Mononuclear cell (primary cell): ENCODE results near the gene APBB1IP. TPM values are rescaled to one million over a fixed set of nuclear protein-coding genes. Genes with fewer than 3 reads are reported as not detected.
A peak's percentile ranks its signal among the peaks of the same experiment; 100 is the strongest.

ENCODE experiments used
- H3K27me3 ChIP-seq: 2 replicates; pipeline ENCODE4 v1.6.0; 2011; ENCODE audit warnings: low read length, control low read depth; ENCODE audit not compliant: insufficient read depth
- H3K4me1 ChIP-seq: 2 replicates; pipeline ENCODE4 v1.5.1; 2011; ENCODE audit warnings: mild to moderate bottlenecking, low read length, control low read depth; ENCODE audit not compliant: insufficient read depth
- H3K4me3 ChIP-seq: 2 replicates; pipeline ENCODE4 v1.5.1; 2011; ENCODE audit warnings: mild to moderate bottlenecking, low read length, moderate library complexity
- H3K9me3 ChIP-seq: 2 replicates; pipeline ENCODE4 v1.5.1; 2011; ENCODE audit warnings: low read depth, mild to moderate bottlenecking, control low read depth, low read length
- total RNA-seq: library from RNA; depleted of rRNA; stranded (reverse); fragments of >200 nt; gene quantifications from one replicate; pipeline ENCODE4 v1.2.3, GENCODE V29; 2012

Gene APBB1IP
- total RNA-seq, 1 donor = 38.0 TPM

DNA sequence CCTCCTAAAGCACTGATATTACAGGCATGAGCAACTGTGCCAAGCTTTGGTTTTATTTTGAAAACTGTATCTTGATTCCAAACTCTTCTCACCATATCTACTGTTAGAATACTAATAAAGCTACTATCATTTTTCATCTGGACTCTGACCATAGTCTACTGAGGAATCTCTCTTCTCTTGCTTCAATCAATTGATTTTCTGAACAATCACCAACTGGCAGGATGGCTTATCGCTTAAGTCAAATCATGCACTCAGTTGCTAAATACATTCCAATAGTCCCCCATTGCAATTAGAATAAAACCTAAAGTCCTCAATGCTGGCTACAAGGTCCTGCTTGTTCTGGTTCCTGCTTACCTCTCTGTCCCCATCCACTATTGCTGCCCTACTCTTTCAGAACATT lies 2.3 kb upstream of the APBB1IP start:
- Histone ChIP-seq H3K4me3 (no peak overlapping the region), H3K4me1 (peaks cover 65% of the 10 kb centered on the region)

DNA sequence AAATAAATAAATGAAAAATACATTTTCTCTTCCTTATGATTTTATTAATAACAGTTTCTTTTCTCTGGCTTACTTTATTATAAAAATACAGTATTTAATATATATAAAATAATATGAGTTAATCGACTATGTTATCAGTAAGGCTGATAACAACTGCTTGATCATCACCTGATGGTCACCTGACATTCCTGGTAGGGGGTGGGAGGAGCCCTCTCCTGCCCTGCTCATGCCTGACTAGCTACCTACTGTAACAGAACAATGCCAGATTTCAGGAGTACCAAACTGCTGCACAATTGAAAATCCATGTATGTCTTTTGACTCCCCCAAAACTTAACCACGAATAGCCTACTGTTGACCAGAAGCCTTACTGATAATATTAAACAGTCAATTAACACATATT lies 1.3 kb upstream of the APBB1IP start:
- no peaks in the 10 kb centered on the region for H3K27me3 ChIP-seq
- H3K4me1 ChIP-seq = peaks cover 63% of the 10 kb centered on the region
- H3K4me3 ChIP-seq = no peak overlapping the region
- H3K9me3 ChIP-seq = no peaks in the 10 kb centered on the region

More for the DNA sequence above, 2.3 kb upstream of the APBB1IP start:
- no peaks in the 10 kb centered on the region for H3K27me3 ChIP-seq
- no peaks in the 10 kb centered on the region for H3K9me3 ChIP-seq

DNA sequence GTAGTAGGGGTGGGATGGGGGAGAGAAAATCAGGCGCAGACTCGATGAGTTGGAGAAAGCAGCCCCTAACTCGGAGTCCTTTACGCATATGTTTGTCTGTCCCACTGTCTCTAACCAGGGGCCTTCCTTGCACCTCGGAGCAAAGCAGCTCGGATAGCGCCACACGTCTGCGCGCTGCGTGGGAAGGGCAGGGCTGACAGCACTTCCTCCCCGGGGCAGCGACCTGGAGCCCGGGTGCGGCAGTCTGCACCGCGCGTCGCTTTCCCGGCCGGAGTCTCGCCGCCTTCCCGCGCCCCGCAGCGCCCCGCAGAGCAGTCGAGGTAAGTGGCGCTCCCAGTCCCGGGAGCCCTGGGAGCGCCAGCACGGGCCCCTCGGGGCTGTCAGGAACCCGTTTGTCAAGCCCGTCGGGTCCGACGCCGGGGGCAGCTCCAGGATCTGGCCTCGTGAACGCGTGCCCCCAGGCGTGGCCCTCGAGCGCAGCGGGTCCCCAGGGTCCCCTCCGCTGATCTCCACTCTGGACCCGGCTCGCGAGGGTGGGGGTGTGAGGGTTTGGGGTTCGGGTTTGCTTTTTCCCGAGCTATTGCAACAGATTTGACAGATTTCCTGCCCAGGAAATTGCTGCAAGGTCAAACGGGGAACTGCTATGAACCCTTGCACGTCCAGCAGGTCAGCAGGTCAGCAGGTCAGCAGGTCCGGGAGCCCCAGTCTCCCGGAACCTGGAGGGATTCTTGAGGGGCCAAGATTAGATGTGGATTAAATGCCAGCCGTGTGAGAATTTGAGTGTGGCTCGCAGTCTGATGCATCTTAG lies 597 bp downstream of the APBB1IP start:
- H3K4me1 ChIP-seq = peaks cover 61% of the 10 kb centered on the region
- peak overlapping the region; percentile 88 for H3K4me3 ChIP-seq
- no peaks in the 10 kb centered on the region for H3K27me3 ChIP-seq
- H3K9me3 ChIP-seq = no peaks in the 10 kb centered on the region

DNA sequence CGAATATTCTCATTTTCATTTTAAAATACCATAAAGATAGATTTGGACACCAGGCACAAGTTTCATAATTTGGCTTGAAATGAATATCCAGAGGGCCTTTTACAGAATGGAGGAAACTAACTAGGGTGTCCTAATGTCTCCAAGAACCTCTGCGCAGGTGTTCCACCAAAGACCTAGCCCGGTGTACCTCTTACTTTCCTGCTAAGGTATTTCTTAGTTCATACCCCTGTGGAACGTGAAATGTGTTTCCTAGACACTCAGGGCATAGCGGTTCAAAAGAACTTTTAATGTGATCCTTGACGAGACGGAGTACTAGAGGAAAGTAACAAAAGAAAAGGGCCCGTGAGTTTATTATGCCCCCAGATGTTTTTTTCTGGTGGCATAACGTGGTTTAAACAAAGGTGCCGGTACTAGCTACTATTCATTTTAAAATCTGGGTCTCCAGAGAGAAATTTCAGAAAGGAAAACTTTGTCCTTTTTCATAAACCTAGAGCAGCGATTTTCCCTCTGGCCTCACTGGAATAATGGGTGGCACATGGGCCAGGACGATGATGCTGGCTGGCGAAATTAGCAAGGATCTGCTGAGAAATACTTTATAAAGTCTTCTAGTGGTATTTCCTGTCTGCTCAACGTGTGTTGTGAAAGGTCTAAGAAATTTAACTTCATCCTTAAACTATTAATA lies 1.4 kb downstream of the APBB1IP start:
- Histone ChIP-seq H3K27me3 (no peaks in the 10 kb centered on the region), H3K4me3 (peak overlapping the region; percentile 88), H3K4me1 (peaks cover 64% of the 10 kb centered on the region), H3K9me3 (no peaks in the 10 kb centered on the region)

DNA sequence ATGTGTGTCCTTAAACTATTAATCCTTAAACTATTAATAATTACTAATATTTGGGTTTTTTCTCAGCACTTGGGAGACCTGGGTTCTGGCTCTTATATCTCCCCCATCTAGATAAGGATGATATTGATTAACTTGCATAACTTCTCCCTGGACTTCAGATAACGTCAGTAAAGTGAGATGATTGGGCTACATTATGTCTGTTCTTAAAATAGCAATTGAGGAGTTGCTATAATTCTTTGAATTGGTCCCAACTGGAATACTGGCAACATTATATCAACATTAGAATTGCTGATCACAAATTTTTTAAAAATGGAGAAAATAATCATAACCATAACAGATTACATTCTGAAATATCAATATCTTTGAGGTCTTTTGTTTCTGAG lies 1.9 kb downstream of the APBB1IP start:
- H3K9me3 ChIP-seq = no peaks in the 10 kb centered on the region
- H3K4me1 ChIP-seq = peaks cover 63% of the 10 kb centered on the region
- peak overlapping the region; percentile 88 for H3K4me3 ChIP-seq
- no peaks in the 10 kb centered on the region for H3K27me3 ChIP-seq

DNA sequence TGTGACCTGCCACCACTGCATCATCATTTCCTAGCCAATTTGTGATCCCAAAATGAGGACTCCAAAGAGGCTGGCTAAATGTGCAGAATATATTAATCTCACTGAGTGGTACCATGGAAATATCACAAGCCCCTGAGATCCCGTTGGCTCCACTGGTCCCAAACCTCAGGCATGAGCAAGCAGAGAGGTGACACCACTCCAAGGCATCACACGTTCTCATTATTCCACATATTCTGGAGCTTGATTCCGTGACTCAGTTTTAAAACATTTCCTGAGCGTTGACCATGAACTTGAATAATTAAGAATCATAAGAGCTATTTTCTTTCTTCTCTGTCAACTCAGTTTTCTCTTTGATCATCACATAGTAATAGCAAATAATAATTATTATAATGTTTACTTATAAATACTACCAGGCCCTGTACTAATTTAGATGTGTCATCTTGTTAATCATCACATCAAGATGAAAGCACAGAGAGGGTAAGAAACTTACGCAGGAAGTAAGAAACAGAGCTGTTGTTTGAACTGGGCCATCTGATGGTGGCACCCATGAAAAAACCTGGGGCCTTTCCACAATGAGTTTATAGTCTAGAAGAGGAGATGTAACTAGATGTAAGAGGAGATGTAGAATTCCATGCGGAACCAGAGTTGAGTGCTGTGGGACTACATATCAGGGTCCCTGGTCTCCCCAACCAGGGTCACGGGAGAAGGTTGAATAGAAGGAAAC lies 3.5 kb downstream of the APBB1IP start:
- Histone ChIP-seq H3K27me3 (no peaks in the 10 kb centered on the region), H3K9me3 (no peaks in the 10 kb centered on the region), H3K4me1 (peaks cover 65% of the 10 kb centered on the region), H3K4me3 (peak overlapping the region; percentile 10)

DNA sequence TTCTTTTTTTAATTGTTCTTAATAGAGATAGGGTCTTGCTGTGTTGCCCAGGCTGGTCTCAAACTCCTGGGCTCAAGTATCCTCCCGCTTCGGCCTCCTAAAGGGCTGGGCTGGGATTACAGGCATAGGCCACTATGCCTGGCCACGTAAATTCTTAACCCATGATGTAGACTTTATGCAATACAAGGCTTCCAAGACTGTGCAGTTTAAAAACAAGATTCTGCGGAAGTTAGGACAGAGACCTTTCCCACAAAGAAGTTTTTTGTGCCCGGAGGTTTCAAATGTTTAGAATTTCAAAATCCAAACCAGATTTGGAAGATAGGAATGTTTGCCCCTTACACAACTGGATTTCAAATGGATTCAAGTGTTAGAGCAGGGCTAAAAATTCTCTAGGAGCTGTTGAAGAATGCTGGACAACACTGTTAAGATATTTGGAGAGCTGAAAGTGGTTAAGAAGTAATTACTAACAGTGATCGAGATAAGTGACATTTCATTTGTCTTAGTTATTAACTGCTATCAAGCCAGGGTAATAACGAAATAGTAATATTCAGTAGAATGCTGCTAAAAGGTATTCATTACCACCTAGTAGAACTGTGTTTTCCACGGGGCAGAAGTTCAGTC lies 7.4 kb downstream of the APBB1IP start:
- no peak overlapping the region for H3K4me3 ChIP-seq
- no peaks in the 10 kb centered on the region for H3K27me3 ChIP-seq
- peaks cover 87% of the 10 kb centered on the region for H3K4me1 ChIP-seq
- no peaks in the 10 kb centered on the region for H3K9me3 ChIP-seq

DNA sequence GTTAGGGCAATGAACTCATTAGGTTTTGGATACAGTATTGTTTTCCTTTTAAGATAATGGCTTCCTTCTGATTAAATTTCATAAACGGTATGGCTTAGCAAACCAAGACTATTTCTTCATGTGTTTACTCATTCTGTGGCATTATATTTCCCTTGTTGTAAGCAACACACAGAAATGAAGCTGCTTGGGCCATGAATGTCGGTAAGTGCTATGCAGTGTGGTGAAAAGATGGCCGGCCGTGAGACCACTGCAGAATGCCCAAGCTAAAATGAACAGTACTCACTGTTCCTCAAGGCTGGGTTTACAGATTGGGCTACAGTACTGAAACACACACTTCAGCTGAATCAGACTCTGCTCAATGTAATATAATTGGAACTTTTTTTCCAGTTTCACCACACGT lies 8.1 kb downstream of the APBB1IP start:
- no peak overlapping the region for H3K4me3 ChIP-seq

DNA sequence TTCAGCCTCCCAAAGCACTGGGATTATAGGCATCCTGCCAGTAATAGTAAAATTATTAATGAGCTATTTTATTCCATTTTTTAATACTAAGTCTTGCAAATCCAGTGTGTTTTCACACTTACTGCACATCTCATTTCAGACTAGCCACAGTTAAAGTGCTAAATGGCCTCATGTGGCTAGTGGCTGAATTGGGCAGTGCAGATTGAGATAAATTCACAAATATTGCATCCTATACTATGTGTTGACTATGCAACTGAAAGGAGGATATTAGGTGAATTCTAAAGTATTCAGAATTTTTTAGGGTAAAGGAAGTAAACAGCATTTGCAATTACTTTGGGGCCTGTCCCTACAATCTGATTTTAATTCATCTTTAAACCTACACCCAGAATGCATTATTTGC lies 10.2 kb downstream of the APBB1IP start:
- Histone ChIP-seq H3K4me1 (peaks cover 81% of the 10 kb centered on the region), H3K27me3 (no peaks in the 10 kb centered on the region), H3K4me3 (no peak overlapping the region), H3K9me3 (no peaks in the 10 kb centered on the region)

More for the DNA sequence above, 8.1 kb downstream of the APBB1IP start:
- H3K9me3 ChIP-seq = no peaks in the 10 kb centered on the region
- no peaks in the 10 kb centered on the region for H3K27me3 ChIP-seq
- peaks cover 93% of the 10 kb centered on the region for H3K4me1 ChIP-seq

DNA sequence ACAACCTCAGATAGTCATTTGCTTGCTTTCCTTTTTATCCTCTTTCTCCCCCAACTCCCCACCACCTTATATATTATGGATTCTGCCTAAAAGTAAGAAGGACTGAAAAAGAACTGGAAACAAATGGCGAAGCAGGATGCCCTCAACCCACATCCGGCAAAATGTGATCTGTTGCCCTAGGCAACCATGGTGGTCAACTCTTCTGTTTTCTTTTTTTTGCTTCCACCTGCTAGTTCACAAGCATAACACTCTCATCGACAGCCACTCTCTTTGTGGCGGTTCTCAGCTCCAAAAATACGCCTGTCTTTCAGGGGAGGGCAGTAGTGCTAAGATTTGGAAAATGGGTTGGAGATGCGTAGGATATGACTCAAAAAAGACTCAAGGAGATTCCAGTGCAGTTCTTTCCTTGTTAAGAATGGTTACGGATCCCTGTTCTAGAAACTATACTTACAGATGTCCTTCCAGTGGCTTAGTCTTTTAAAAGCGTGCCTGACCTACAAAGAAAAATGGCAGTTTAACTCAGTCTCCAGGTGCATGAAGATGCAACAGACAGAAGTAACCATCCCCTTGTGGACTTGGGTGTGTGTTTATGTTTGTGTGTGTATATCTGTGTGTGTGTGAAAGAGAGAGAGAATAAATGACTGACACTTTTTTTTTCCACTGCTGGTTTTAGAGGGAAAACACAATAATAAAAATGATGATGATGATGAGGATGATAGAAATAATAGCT lies 10.7 kb downstream of the APBB1IP start:
- H3K4me1 ChIP-seq = peaks cover 80% of the 10 kb centered on the region
- no peaks in the 10 kb centered on the region for H3K27me3 ChIP-seq
- no peak overlapping the region for H3K4me3 ChIP-seq
- no peaks in the 10 kb centered on the region for H3K9me3 ChIP-seq

DNA sequence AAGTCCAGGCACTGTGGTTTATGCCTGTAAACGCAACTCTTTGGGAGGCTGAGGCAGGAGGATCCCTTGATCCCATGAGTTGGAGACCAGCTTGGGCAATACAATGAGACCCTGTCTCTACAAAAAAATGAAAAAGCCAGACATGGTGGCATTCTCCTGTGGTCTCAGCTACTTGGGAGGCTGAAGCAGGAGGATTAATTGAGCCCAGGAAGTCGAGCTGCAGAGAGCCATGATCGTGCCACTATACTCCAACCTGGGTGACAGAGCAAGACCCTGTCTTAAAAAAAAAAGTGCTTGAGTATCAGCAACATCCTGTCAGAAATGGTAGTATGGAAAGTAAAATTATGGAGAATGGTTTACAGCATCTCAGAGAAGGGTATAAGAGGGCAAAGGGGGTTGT lies 11.6 kb downstream of the APBB1IP start:
- Histone ChIP-seq H3K4me1 (peaks cover 80% of the 10 kb centered on the region), H3K4me3 (no peak overlapping the region), H3K9me3 (no peaks in the 10 kb centered on the region), H3K27me3 (no peaks in the 10 kb centered on the region)

DNA sequence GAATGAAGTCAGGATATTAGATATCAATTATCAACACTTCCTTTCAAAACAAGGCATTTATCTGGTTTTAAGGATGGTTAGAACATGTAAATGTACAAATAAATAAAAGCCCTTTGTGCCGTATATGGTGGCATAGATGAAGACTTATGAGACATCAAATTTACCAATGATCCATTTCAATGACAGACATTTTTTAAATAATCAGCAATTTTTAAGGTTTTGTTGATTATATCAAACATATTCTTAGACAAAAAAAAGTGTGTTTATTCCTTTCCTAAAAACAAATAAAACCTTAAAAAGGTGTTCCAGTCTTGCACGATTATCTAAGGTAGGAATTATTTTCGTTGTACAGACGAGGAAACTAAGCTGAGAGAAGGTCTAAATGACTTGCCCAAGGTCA lies 13.8 kb downstream of the APBB1IP start:
- Histone ChIP-seq H3K4me3 (no peak overlapping the region), H3K27me3 (no peaks in the 10 kb centered on the region), H3K9me3 (no peaks in the 10 kb centered on the region), H3K4me1 (peaks cover 82% of the 10 kb centered on the region)

DNA sequence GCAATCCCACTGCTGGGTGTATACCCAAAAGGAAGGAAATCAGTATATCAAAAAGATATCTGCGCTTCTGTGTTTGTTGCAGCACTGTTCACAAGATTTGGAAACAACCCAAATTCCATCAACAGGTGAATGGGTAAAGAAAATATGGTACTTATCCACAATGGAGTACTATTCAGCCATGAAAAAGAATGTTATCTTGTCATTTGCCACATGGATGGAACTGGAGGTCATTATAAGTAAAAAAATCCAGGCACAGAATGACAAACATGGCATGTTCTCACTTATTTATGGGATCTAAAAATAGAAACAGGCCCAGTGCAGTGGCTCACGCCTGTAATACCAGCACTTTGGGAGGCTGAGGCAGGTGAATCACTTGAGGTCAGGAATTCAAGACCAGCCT lies 15.7 kb downstream of the APBB1IP start:
- Histone ChIP-seq H3K4me3 (no peak overlapping the region), H3K4me1 (peaks cover 79% of the 10 kb centered on the region), H3K9me3 (no peaks in the 10 kb centered on the region), H3K27me3 (no peaks in the 10 kb centered on the region)

DNA sequence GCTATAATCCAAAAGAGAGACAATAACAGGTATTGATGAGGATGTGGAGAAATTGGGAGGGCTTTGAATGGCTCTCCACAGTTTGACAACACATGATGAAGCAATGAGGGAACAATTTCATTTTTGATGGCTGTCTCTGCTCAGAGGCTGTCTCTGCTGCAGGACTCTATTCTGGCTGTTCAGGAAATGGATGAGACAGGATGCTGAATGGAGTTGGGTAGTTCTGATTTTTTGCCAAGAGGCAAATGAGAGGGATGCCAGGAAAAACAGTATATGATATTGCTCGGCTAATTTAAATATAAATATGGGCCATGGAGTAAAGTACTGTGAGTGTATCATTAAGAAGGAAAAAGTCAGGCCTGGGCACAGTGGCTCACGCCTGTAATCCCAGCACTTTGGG lies 16.8 kb downstream of the APBB1IP start:
- H3K4me3 ChIP-seq = no peak overlapping the region
- no peaks in the 10 kb centered on the region for H3K9me3 ChIP-seq
- H3K27me3 ChIP-seq = no peaks in the 10 kb centered on the region
- H3K4me1 ChIP-seq = peaks cover 68% of the 10 kb centered on the region
